Right atrium auricular region (tissue), 2 donors: ENCODE results near the gene KBTBD8. TPM values are rescaled to one million over a fixed set of nuclear protein-coding genes. Genes with fewer than 3 reads are reported as not detected.

Experiments used
- DNase-seq: peaks from one replicate; pipeline ENCODE4 v3.0.0-alpha.2; 2019; ENCODE audit warnings: low spot score
- H3K27ac ChIP-seq, 2 donors: fragments of 200-600 bp; sonication (generic); 1 replicate in 1 of 2; 2 replicates in 1 of 2; pipeline ENCODE4 v1.5.1; 2016 to 2019
- H3K27me3 ChIP-seq, 2 donors: fragments of 200-600 bp; sonication (generic); one replicate each; pipeline versions ENCODE4 v1.5.1 to v1.6.0; 2017 to 2019
- H3K36me3 ChIP-seq: fragments of 200-600 bp; sonication (generic); one replicate; pipeline ENCODE4 v1.5.1; 2016
- H3K4me1 ChIP-seq, 2 donors: fragments of 200-600 bp; sonication (generic); one replicate each; pipeline versions ENCODE4 v1.5.1 to v1.6.0; 2017 to 2019
- H3K4me3 ChIP-seq, 2 donors: fragments of 200-600 bp; sonication (generic); 1 replicate in 1 of 2; 2 replicates in 1 of 2; pipeline ENCODE4 v1.5.1; 2017 to 2019; ENCODE audit warnings: mild to moderate bottlenecking in 1 of 2, moderate library complexity in 1 of 2
- H3K9me3 ChIP-seq, 2 donors: fragments of 200-600 bp; sonication (generic); one replicate each; pipeline ENCODE4 v1.5.1; 2019
- total RNA-seq, 2 donors: library from RNA; depleted of rRNA; stranded (reverse); fragments of >200 nt; gene quantifications; one replicate each; pipeline ENCODE4 v1.1.0, GENCODE V29; 2016
- TF ChIP-seq, protein P1 (sequence below), 2 donors: fragments of 200-600 bp; sonication (generic); IDR thresholded peaks; one replicate each; pipeline ENCODE4 v1.5.1; 2019; ENCODE audit warnings: antibody characterized with exemption in 2 of 2

The KBTBD8 gene
- total RNA-seq, 2 donors from 2014 or later, result 4.4 to 6.9 TPM

DNA sequence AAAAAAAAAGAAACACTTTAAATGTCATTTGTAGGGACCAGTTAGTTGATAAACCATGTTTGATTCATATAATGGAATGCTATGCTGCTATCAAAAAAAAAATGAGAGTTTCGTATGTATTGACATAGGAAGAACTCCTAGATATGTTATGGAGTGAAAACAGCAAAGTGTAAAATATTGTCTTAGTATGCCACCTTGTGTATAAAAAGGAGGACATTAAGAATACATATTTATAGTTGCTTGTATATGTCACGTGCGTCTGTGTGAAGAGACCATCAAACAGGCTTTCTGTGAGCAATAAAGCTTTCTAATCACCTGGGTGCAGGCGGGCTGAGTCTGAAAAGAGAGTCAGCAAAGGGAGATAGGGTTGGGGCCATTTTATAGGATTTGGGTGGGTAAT is 39.5 kb downstream of the KBTBD8 start:
- Histone ChIP-seq H3K9me3 (no peaks in the 10 kb centered on the region), H3K36me3 (no peaks in the 10 kb centered on the region), H3K27ac (no peak overlapping the region), H3K4me1 (no peaks in the 10 kb centered on the region), H3K4me3 (no peak overlapping the region), H3K27me3 (no peaks in the 10 kb centered on the region)
- DNase-seq, result no peak
- TF ChIP-seq, protein P1, sequence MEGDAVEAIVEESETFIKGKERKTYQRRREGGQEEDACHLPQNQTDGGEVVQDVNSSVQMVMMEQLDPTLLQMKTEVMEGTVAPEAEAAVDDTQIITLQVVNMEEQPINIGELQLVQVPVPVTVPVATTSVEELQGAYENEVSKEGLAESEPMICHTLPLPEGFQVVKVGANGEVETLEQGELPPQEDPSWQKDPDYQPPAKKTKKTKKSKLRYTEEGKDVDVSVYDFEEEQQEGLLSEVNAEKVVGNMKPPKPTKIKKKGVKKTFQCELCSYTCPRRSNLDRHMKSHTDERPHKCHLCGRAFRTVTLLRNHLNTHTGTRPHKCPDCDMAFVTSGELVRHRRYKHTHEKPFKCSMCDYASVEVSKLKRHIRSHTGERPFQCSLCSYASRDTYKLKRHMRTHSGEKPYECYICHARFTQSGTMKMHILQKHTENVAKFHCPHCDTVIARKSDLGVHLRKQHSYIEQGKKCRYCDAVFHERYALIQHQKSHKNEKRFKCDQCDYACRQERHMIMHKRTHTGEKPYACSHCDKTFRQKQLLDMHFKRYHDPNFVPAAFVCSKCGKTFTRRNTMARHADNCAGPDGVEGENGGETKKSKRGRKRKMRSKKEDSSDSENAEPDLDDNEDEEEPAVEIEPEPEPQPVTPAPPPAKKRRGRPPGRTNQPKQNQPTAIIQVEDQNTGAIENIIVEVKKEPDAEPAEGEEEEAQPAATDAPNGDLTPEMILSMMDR (IDR thresholded peaks at IDR 0.05), result peak in 1 of 2 donors; percentile 48

DNA sequence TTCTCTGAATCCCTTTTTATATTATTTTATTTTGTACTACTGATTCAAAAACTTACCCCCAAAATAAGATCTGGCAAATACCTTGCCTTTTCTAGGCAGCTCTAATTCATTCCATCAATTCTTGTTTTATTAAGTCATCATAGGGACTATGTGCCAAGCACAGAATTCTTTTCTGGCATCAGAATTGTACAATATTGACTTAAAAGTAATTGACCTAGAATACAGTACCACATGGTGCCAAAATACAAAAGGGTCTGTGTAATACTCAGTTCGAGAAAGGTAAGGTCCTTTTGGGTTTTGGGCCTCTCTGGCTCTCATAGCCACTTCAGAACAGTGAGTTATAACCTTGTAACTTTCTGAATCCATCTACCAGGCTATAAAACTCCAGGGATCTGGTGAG is 46.2 kb downstream of the KBTBD8 start:
- Histone ChIP-seq H3K4me1 (no peaks in the 10 kb centered on the region), H3K4me3 (no peak overlapping the region), H3K27me3 (no peaks in the 10 kb centered on the region), H3K9me3 (no peaks in the 10 kb centered on the region), H3K27ac (no peak overlapping the region), H3K36me3 (no peaks in the 10 kb centered on the region)
- TF ChIP-seq, protein P1 (IDR thresholded peaks at IDR 0.05), result no peak
- DNase-seq, result no peak

DNA sequence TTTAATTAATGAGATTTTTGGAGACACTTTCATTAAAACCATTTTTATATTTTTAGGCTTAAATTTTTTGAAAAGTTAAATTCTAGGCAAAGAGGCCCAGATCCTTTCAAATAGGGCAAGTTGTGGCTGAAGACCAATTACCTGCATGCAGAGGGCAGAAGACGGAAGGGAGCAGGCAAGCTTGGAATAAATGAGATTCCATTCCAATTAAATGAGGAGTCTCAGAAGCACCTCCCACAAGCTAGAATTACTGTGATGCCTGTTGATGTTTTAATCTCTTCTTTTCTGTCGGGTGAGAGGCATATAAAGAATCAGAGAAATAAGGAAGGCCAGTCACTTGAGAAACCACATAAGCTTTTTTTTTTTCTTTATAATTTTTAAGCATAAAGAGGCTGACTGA is 46.8 kb downstream of the KBTBD8 start:
- TF ChIP-seq, protein P1 (IDR thresholded peaks at IDR 0.05), result no peak
- no peaks in the 10 kb centered on the region for H3K36me3 ChIP-seq
- no peaks in the 10 kb centered on the region for H3K9me3 ChIP-seq
- H3K27me3 ChIP-seq, result no peaks in the 10 kb centered on the region
- H3K4me1 ChIP-seq, result no peaks in the 10 kb centered on the region
- no peak for DNase-seq
- no peak overlapping the region for H3K4me3 ChIP-seq
- no peak overlapping the region for H3K27ac ChIP-seq

DNA sequence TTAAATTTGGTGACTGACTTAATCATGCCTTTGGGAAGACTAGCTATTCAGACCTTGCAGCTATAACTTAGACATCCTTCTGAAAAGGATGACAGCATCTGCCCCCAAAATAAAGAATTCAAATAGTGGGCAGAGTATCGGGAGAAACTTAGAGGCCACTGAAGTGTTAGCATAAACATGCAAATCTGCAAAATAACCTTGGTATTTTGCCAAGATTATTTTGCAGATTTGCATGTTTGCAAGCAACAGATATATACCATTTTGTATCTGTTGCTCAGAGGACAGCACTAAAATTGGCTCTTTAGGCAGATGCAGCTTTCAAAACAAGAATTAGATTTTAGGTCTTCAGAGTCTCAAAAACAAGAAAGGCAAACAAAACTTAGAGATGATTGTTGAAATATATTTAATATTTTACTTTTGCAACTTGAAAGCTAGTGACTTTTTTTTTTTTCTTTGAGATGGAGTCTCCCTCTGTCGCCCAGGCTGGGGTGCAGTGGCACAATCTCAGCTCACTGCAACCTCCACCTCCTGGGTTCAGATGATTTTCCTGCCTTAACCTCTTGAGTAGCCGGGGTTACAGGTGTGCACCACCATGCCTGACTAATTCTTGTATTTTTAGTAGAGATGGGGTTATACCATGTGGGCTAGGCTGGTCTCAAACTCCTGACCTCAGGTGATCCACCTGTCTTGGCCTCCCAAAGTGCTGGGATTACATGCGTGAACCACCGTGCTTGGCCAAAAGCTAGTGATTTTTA is 47.8 kb downstream of the KBTBD8 start:
- no peak for DNase-seq
- Histone ChIP-seq H3K9me3 (no peaks in the 10 kb centered on the region), H3K27me3 (no peaks in the 10 kb centered on the region), H3K27ac (no peak overlapping the region), H3K36me3 (no peaks in the 10 kb centered on the region), H3K4me1 (no peaks in the 10 kb centered on the region), H3K4me3 (no peak overlapping the region)
- TF ChIP-seq, protein P1 (IDR thresholded peaks at IDR 0.05), result no peak

DNA sequence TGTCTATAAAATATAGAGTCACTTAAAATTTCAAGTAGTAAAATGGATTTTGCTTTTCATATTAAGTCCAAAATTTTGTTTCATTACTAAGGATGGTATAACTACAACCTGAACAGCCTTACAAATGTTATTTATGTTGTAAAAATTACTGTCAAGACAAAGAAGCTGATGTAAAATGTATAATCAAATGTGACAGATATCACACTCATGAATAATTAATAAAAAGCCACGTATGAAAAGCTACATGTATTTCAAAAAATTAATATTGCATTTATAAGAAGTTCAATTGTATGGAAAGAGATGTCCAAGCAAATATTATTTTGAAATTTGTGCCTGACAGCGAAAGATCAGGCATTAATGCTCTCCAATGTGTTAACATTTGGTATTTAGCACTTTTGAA is 48.9 kb downstream of the KBTBD8 start:
- no peak for DNase-seq
- H3K4me1 ChIP-seq, result no peaks in the 10 kb centered on the region
- no peaks in the 10 kb centered on the region for H3K36me3 ChIP-seq
- H3K27ac ChIP-seq, result no peak overlapping the region
- TF ChIP-seq, protein P1 (IDR thresholded peaks at IDR 0.05), result no peak
- H3K9me3 ChIP-seq, result no peaks in the 10 kb centered on the region
- no peaks in the 10 kb centered on the region for H3K27me3 ChIP-seq
- no peak overlapping the region for H3K4me3 ChIP-seq
